Neuron (in vitro differentiated cells): Measurements from ENCODE around the gene MAP1LC3B.
A peak's percentile ranks its signal among the peaks of the same experiment; 100 is the strongest.
"Not testable (repeated sequence)": the region's sequence is repeated elsewhere in the genome, so short reads cannot be mapped to it uniquely, and the experiment has no call there.

Experiments used
- H2AFZ ChIP-seq: one replicate; pipeline ENCODE4 v1.6.1; 2013; ENCODE audit warnings: low read depth, mild to moderate bottlenecking, inconsistent platforms, low read length, moderate library complexity
- H3K27me3 ChIP-seq: one replicate; pipeline ENCODE4 v1.6.1; 2013; ENCODE audit warnings: low read length; ENCODE audit not compliant: insufficient read depth
- H3K36me3 ChIP-seq: one replicate; pipeline ENCODE4 v1.6.1; 2013; ENCODE audit warnings: low read length; ENCODE audit not compliant: insufficient read depth
- H3K4me1 ChIP-seq: one replicate; pipeline ENCODE4 v1.6.1; 2013; ENCODE audit warnings: low read length; ENCODE audit not compliant: insufficient read depth
- H3K4me3 ChIP-seq: 2 replicates; pipeline ENCODE4 v1.5.1; 2013; ENCODE audit warnings: mild to moderate bottlenecking, low read length, moderate library complexity
- H3K9me3 ChIP-seq: one replicate; pipeline ENCODE4 v1.6.1; 2013; ENCODE audit warnings: low read length

Gene MAP1LC3B

GRCh38 chr16:87379312-87379752 is 12.8 kb upstream of the MAP1LC3B start:
- H3K36me3 ChIP-seq = not testable (repeated sequence)

GRCh38 chr16:87380403-87380802 is 11.7 kb upstream of the MAP1LC3B start:
- no peaks in the 10 kb centered on the region for H3K9me3 ChIP-seq
- H2AFZ ChIP-seq = no peak overlapping the region
- no peaks in the 10 kb centered on the region for H3K36me3 ChIP-seq
- no peaks in the 10 kb centered on the region for H3K27me3 ChIP-seq
- peaks cover 8% of the 10 kb centered on the region for H3K4me1 ChIP-seq
- no peak overlapping the region for H3K4me3 ChIP-seq

More at GRCh38 chr16:87379312-87379752, 12.8 kb upstream of the MAP1LC3B start:
- H3K4me1 ChIP-seq, H3K4me3 ChIP-seq, H3K27me3 ChIP-seq, H2AFZ ChIP-seq, H3K9me3 ChIP-seq: not testable (repeated sequence)

- Histone ChIP-seq H2AFZ (no peak overlapping the region), H3K27me3 (no peaks in the 10 kb centered on the region), H3K4me1 (peaks cover 8% of the 10 kb centered on the region), H3K4me3 (no peak overlapping the region), H3K36me3 (no peaks in the 10 kb centered on the region), H3K9me3 (no peaks in the 10 kb centered on the region)
These were observed 11.3 kb upstream of the MAP1LC3B start for GRCh38 chr16:87380881-87381280.

GRCh38 chr16:87382023-87382785 is 9.9 kb upstream of the MAP1LC3B start:
- H3K36me3 ChIP-seq = no peaks in the 10 kb centered on the region
- H3K4me3 ChIP-seq = peak overlapping the region; percentile 62
- no peaks in the 10 kb centered on the region for H3K27me3 ChIP-seq
- H2AFZ ChIP-seq = peak overlapping the region; percentile 22
- no peaks in the 10 kb centered on the region for H3K9me3 ChIP-seq
- H3K4me1 ChIP-seq = peaks cover 8% of the 10 kb centered on the region

GRCh38 chr16:87383505-87384161 is 8.5 kb upstream of the MAP1LC3B start, which contains the start of gene FBXO31:
TSS of gene FBXO31 (minus strand) at chr16:87383776. CDS start at chr16:87383744, 32 bp downstream.
- H3K9me3 ChIP-seq = no peaks in the 10 kb centered on the region
- peaks cover 15% of the 10 kb centered on the region for H3K4me1 ChIP-seq
- no peaks in the 10 kb centered on the region for H3K27me3 ChIP-seq
- H3K36me3 ChIP-seq = no peaks in the 10 kb centered on the region
- peak within 1 kb of the TSS; percentile 62 for H3K4me3 ChIP-seq
- H2AFZ ChIP-seq = peak within 1 kb of the TSS; percentile 63

GRCh38 chr16:87384162-87384874 is 7.8 kb upstream of the MAP1LC3B start:
- H3K27me3 ChIP-seq = no peaks in the 10 kb centered on the region
- peak overlapping the region; percentile 63 for H2AFZ ChIP-seq
- no peaks in the 10 kb centered on the region for H3K36me3 ChIP-seq
- H3K4me1 ChIP-seq = peaks cover 15% of the 10 kb centered on the region
- no peaks in the 10 kb centered on the region for H3K9me3 ChIP-seq
- peak overlapping the region; percentile 62 for H3K4me3 ChIP-seq

GRCh38 chr16:87384875-87385167 is 7.3 kb upstream of the MAP1LC3B start:
- Histone ChIP-seq H3K4me3 (peak overlapping the region; percentile 62), H3K4me1 (peaks cover 15% of the 10 kb centered on the region), H2AFZ (peak overlapping the region; percentile 63)
- not testable (repeated sequence) for H3K36me3 ChIP-seq, H3K9me3 ChIP-seq, H3K27me3 ChIP-seq

GRCh38 chr16:87387942-87388817 is 4.0 kb upstream of the MAP1LC3B start:
- Histone ChIP-seq H3K27me3 (no peaks in the 10 kb centered on the region), H3K4me3 (peak overlapping the region; percentile 51), H2AFZ (peak overlapping the region; percentile 64), H3K36me3 (no peaks in the 10 kb centered on the region), H3K9me3 (no peaks in the 10 kb centered on the region), H3K4me1 (peaks cover 14% of the 10 kb centered on the region)

GRCh38 chr16:87388818-87389134 is 3.4 kb upstream of the MAP1LC3B start:
- no peaks in the 10 kb centered on the region for H3K9me3 ChIP-seq
- no peaks in the 10 kb centered on the region for H3K27me3 ChIP-seq
- no peaks in the 10 kb centered on the region for H3K36me3 ChIP-seq
- H2AFZ ChIP-seq = peak overlapping the region; percentile 64
- peak overlapping the region; percentile 51 for H3K4me3 ChIP-seq
- peaks cover 19% of the 10 kb centered on the region for H3K4me1 ChIP-seq

- Histone ChIP-seq H3K4me1 (peaks cover 23% of the 10 kb centered on the region), H3K27me3 (no peaks in the 10 kb centered on the region), H3K4me3 (no peak overlapping the region), H3K36me3 (no peaks in the 10 kb centered on the region), H3K9me3 (no peaks in the 10 kb centered on the region), H2AFZ (no peak overlapping the region)
These were observed 2.9 kb upstream of the MAP1LC3B start for GRCh38 chr16:87389245-87389644.

- H3K4me3 ChIP-seq, H3K27me3 ChIP-seq, H3K9me3 ChIP-seq, H2AFZ ChIP-seq, H3K36me3 ChIP-seq: not testable (repeated sequence)
- H3K4me1 ChIP-seq = peaks cover 26% of the 10 kb centered on the region
These were observed 2.2 kb upstream of the MAP1LC3B start for GRCh38 chr16:87389914-87390313.

GRCh38 chr16:87390641-87391323 is 1.4 kb upstream of the MAP1LC3B start:
- Histone ChIP-seq H3K27me3 (no peaks in the 10 kb centered on the region), H3K4me1 (peaks cover 30% of the 10 kb centered on the region), H2AFZ (no peak overlapping the region), H3K36me3 (no peaks in the 10 kb centered on the region), H3K9me3 (no peaks in the 10 kb centered on the region), H3K4me3 (peak overlapping the region; percentile 66)
